ENCODE results near the gene ICE2.

Gene ICE2

DNA sequence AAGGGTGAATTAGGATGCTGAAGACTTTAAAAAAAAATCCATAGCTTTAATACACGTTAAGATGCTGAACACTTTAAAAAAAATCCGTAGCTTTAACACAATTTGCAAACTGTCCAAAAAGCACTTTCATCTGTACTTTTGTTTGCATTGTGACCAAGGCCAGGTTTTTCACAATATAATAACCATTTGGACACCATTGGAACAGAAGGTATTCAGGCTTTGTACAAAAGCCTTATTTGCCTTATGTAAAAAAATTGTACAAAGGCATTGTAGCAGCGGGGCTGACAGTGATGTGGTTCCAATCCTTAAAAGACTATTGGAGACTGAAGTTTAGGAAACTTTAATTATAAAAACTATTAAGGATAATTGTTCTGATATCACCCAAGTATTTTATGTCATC, 15.2 kb upstream of the ICE2 start:
- DNase-seq: no peak

GRCh38 chr15:60493166-60493565, 14.2 kb upstream of the ICE2 start:
- DNase-seq: no peak

DNA sequence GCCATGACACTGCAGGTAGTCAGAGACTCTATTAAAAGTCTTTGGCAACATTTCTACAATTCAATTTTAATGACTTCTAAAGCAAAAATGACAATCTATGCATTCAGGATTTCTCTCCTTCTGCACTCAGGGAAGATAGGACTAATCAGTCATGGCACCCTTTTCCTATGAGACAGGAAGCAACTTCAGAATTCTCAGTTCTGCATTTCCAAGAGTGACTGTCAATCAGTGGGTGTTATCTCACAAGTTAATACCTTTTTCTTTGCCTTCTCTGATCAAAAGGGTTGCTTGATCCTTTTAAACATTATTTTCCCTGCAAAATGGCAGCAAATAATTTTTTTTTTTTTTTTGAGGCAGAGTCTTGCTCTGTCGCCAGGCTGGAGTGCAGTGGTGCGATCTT, 7.8 kb upstream of the ICE2 start:
- DNase-seq: no peak

GRCh38 chr15:60485365-60486055, 6.6 kb upstream of the ICE2 start:
- DNase-seq: no peak

- no peak for DNase-seq
Observed at GRCh38 chr15:60483042-60483441, 4.1 kb upstream of the ICE2 start.

- no peak for DNase-seq
Observed at GRCh38 chr15:60480888-60481287, 1.9 kb upstream of the ICE2 start.

DNA sequence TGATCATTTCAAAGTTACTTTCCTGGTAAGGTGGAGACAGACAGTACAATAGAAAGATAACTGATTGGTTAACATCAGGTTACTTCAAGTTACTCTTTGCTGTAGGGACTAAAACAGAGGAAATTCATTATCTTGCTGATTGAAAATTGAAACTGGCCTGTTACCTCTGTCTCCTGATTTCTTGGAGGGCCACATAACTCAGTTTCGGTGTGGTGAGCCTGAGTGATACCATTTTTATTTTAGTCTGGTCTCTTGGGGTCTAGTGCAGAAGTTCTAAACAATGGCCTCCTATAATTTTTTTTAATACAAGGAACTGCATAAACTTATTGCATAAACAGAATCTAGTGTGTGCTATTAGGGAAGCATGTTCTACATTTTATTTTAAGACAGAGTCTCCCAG, 1.2 kb upstream of the ICE2 start:
- no peak for DNase-seq

DNA sequence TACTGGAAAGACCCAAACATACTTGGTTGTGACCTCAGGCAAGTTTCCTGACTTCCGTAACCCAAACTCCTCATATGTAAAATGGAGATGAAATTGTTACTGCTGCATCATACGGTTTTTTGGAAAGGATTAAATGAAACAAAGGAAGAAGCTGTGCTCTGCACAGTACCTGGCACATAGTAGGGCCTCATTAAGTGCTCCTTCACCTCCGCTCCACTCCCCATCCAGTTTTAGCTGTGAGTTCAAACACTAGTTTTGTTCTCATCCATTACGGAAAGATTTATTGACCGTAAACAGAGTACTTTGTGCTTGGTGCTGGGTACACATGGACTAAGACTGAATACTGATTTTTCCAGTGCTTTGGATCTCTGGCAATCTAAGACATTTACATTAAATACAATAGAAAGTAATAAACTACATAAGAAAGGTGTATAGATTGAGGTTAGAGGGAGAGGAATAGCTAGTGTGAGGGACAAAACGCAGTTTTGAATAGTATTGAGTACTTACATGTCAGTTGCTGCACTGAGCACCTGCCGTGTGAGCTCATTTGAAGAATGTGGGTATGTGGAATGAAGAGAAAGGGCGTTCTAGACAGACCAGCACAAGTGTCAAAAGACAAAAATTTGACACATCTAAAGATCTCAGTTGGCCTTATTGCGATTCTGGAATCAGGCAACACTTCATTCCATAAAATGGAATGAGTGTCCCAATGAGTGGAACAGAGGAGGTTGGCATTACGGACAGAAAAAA, 594 bp upstream of the ICE2 start:
- DNase-seq: no peak

DNA sequence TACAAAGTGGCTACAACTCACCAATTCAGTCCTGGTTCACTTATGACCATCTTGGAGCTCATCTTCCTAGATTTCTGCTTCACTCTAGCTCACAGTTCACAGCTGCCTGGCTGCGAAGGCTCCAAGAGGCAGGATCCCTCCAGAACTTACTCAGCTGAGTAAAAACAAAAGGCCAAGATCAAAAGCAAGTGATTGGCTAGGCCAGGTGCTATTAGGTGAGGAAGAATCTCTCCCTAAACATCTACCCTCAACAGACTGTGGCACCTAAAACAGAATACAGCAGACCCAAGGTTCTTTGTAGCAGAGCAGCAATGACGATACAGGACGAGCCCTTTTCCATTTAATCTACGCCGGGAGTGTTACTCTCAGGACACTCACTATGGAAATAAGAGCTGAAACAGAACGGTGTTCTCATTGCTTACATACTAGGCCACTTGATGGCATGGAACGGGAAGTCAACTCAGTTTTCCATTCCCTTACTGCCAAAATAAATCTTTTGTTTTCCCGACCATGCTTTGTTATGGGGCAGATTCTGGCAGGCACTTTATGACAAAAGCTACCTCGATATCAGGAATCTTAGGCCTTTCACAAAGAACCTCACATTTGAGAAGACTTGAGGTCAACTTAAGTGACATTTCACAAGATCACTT, 901 bp downstream of the ICE2 start:
- DNase-seq: no peak

- DNase-seq: no peak
Observed at GRCh38 chr15:60477164-60477563, 1.8 kb downstream of the ICE2 start.

GRCh38 chr15:60476713-60477112, 2.2 kb downstream of the ICE2 start:
- DNase-seq: no peak

GRCh38 chr15:60473135-60473534, 5.8 kb downstream of the ICE2 start:
- DNase-seq: no peak

GRCh38 chr15:60471314-60471713, 7.6 kb downstream of the ICE2 start:
- no peak for DNase-seq

- no peak for DNase-seq
Observed at GRCh38 chr15:60469893-60470641, 8.9 kb downstream of the ICE2 start.

DNA sequence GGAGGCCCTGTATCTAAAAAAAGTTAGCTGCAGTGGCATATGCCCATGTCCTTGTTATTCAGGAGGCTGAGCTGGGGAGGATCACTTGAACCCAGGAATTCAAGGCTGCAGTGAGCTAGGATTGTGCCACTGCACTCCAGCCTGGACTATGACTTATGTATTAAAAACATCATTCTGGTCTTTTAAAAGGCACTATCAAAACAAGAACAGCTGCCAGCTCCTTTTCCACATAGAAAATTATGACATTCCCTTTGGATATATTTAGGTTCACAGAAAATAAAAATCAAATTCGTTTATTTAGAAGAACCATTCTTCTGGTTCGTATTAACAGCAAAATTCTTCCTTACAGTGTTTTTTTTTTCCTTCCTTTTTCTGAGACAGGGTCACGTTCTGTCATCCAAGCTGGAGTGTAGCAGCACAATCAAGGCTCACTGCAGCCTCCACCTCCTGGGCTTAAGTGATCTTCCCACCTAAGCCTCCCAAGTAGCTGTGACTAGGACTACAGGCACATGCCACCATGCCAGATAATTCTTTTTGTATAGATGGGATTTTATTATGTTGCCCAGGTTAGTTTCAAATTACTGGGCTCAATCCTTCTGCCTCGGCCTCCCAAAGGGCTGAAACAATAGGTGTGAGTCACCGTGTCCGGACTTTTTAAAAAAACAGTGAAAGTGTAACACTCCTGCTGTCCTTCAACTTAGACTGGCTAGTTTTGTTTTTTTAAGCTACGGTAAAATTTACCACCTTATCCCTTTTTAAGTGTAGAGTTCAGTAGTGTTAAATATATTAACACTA, 13.9 kb downstream of the ICE2 start:
- DNase-seq: no peak

DNA sequence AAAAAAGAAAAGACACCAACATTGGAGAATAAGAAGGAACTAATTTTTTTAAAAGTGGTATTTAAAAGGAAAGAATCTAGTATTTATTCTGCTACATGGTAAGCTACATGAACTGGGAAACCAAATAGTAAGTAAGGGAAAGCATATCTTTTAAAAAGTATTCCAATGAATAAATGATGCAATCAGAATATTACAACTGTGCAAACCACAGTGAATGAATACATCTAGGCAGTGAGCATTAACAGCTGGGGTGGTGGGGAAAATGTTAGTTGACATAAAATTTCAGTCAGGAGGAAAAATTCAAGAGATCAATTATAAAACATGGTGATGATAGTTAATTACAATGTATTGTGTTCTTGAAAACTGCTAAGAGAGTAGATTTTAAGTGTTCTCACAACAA, 16.9 kb downstream of the ICE2 start:
- no peak for DNase-seq

- no peak for DNase-seq
Observed at GRCh38 chr15:60460931-60461330, 18.0 kb downstream of the ICE2 start.

DNA sequence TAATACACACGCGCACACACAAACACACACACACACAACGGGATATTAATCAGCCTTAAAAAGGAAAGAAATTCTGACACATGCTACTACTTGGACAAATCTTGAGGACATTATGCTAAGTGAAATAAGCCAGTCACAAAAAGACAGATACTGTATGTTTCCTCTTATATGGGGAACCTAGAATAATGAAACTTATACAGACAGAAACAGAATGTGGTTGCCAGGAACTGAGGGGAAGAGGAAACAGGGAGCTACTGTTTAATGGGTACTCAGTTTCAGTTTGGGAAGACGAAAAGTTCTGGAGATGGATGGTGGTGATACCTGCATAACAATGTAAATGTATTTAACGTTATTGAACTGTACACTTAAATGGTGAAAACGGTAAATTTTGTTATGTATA, 20.2 kb downstream of the ICE2 start:
- no peak for DNase-seq

DNA sequence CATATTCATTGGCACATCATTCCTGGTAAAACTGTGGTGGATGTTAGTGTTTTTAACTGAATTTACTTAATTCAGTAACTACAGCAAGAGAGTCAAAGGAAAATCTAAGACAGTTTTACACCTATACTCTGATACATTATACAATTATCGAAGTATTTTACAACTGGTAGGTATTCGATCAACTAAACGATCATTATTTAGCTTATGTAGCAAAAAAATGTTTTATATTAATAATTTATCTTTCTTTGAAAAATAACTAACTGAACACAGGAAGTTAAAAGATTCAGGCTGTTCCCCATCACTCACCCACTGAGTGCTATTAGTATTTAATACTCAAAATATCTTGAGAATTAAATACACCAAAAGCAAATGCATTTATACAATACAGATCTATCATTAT, 21.0 kb downstream of the ICE2 start:
- DNase-seq: no peak

- no peak for DNase-seq
Observed at GRCh38 chr15:60454824-60455223, 24.1 kb downstream of the ICE2 start.

DNA sequence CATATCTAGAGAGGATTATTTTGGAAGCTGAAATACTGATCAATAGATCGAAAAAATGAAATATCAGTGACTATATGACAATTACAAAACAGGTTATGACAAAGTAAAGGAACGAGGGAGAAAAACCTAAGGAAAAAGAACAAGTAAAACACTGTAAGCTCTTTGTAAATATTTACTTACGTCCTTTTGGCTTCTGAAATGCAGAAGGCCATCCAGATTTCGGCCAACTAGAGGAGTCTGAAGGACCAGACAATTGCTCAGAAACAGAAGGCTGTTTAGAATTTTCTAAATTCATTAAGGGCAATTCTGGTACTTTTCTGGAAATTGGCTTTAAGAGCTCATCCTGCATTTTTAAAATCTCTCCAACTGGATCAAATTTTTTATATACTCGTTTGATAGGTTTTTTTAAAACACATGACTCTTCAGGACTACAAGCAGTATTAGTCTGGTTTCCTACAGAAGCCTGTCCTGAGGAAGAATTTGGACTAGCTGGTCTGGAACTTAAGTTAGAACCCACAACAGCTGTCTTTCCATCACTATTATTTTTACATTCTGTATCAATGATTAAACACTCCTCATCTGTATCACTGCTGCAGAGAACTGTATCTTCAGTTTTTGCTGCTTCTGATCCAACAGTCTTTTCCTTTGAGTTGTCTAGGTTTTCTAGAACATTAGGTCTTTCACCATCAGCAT, 30.1 kb downstream of the ICE2 start:
- no peak for DNase-seq
